ENCODE results near the gene SBSN. TPM values are rescaled to one million over a fixed set of nuclear protein-coding genes. Genes with fewer than 3 reads are reported as not detected.

SBSN gene
- total RNA-seq, 1 experiment from 2014 or later, result 0.15 TPM

GRCh38 chr19:35546532-35546931 is 18.4 kb upstream of the SBSN start:
- H4K8ac ChIP-seq (replicated peaks; ENCODE audit: insufficient read length, low read depth, low read length), result no peak overlapping the region
- no peak overlapping the region for H4K91ac ChIP-seq (ENCODE audit: insufficient read length, low read depth, low read length)
- peaks cover 13% of the 10 kb centered on the region for H3K23me2 ChIP-seq (ENCODE audit: insufficient read length, low read depth, low read length, poor library complexity, severe bottlenecking)
- no peaks in the 10 kb centered on the region for H3K9me3 ChIP-seq (ENCODE audit: control insufficient read depth, low read depth, low read length)
- DNase-seq, result no peak
- H3K23ac ChIP-seq (ENCODE audit: insufficient read length, low read depth, low read length), result no peak overlapping the region
- peaks cover 6% of the 10 kb centered on the region; the same call in 1 of the 2 replicates for H3K4me1 ChIP-seq (ENCODE audit: insufficient read depth, low read length)
- no peaks in the 10 kb centered on the region for H3K27me3 ChIP-seq (ENCODE audit: insufficient read depth, low read length)
- H2BK15ac ChIP-seq (ENCODE audit: low read depth, low read length), result no peak overlapping the region
- H3K36me3 Mint-ChIP-seq (ENCODE audit: insufficient read depth in 1 of 3, low read depth in 3 of 3), result peaks cover 14 to 63% (median 41%) of the 10 kb centered on the region in 3 experiments; a peak in 6 of 7 replicates
- no peak overlapping the region for H4K5ac ChIP-seq (ENCODE audit: insufficient read length, low read depth, low read length)
- H2BK120ac ChIP-seq (ENCODE audit: low read depth, low read length, poor library complexity, severe bottlenecking), result no peak overlapping the region
- H3K27ac ChIP-seq (ENCODE audit: insufficient read length, low read depth, low read length), result no peak overlapping the region
- peak overlapping the region; percentile 12 for H3K9ac ChIP-seq (ENCODE audit: extremely low read depth, insufficient read length, low read length)
- H2AK5ac ChIP-seq (ENCODE audit: insufficient read length, low read length), result no peak overlapping the region
- H3K27me3 Mint-ChIP-seq (ENCODE audit: low read depth), result no peaks in the 10 kb centered on the region
- no peaks in the 10 kb centered on the region for H3K79me1 ChIP-seq (ENCODE audit: insufficient read depth, low read depth, low read length, poor library complexity, severe bottlenecking)
- WGBS (ENCODE audit: extremely low coverage, insufficient read length, low lambda C conversion rate), result no CpG with 5 or more reads among the region's 8 CpGs
- H3K14ac ChIP-seq (ENCODE audit: insufficient read depth, low read length), result no peak overlapping the region
- no peak overlapping the region for H3K4ac ChIP-seq (ENCODE audit: low read depth, low read length)
- no peak overlapping the region for H3K56ac ChIP-seq (ENCODE audit: insufficient read length, low read depth, low read length)
- H3K4me1 Mint-ChIP-seq, result peaks cover 24 to 28% of the 10 kb centered on the region in 2 experiments
- no peaks in the 10 kb centered on the region for H4K20me1 ChIP-seq (ENCODE audit: control insufficient read depth, insufficient read depth, insufficient read length)
- no peak overlapping the region for H3T11ph ChIP-seq (ENCODE audit: low read length)
- no peak overlapping the region for H3K18ac ChIP-seq (ENCODE audit: insufficient read length, low read depth, low read length)
- H2BK20ac ChIP-seq (ENCODE audit: low read depth, low read length, poor library complexity, severe bottlenecking), result no peak overlapping the region
- H3K9me3 Mint-ChIP-seq, result no peaks in the 10 kb centered on the region
- H2BK5ac ChIP-seq (ENCODE audit: insufficient read length, low read length), result no peak overlapping the region
- peak overlapping the region; percentile 90 for H3K4me2 ChIP-seq (ENCODE audit: insufficient read depth, insufficient read length, low read length)
- no peak for TF ChIP-seq CTCF (conservative IDR thresholded peaks at IDR 0.05)
- no peak overlapping the region for H2AFZ ChIP-seq (ENCODE audit: low read length)
- peaks cover 5% of the 10 kb centered on the region; the same call in 1 of the 2 replicates for H3K79me2 ChIP-seq (ENCODE audit: insufficient read depth, low read length)
- H3K4me3 Mint-ChIP-seq, result peak overlapping the region; percentile 95 to 97
- no peak overlapping the region for H2BK12ac ChIP-seq (ENCODE audit: insufficient read length, low read depth, low read length)
- peak overlapping the region in 1 of 3 experiments; percentile 77; a peak in 1 of 7 replicates for H3K27ac Mint-ChIP-seq
